ENCODE data around the gene ATP10B. TPM values are rescaled to one million over a fixed set of nuclear protein-coding genes. Genes with fewer than 3 reads are reported as not detected.

ATP10B gene
- total and polyA plus RNA-seq, 2 of the 8 experiments (the other 6 are each of a cell fraction or from before 2014, with no cell fraction given), result 0.06 to 0.11 TPM

- Histone ChIP-seq H2BK12ac (ENCODE audit: low read depth, low read length) (no peak overlapping the region), H3K79me1 (ENCODE audit: low read depth, low read length) (no peaks in the 10 kb centered on the region), H3K4me3 (ENCODE audit: extremely low read depth in 1 of 4, insufficient read depth in 2 of 4, low read depth in 3 of 4, low read length in 4 of 4) (no peak overlapping the region), H3K9ac (replicated peaks in 1 of 4; ENCODE audit: extremely low read depth in 1 of 4, low read depth in 3 of 4, low read length in 3 of 4) (no peak overlapping the region), H3K79me2 (ENCODE audit: control insufficient read depth in 1 of 2, insufficient read depth in 2 of 2, low read length in 2 of 2) (no peaks in the 10 kb centered on the region), H3K18ac (ENCODE audit: extremely low read depth, low read length) (no peak overlapping the region), H4K91ac (replicated peaks; ENCODE audit: insufficient read length, low read length) (no peak overlapping the region), H3K27me3 (replicated peaks in 1 of 4; ENCODE audit: control insufficient read depth in 3 of 4, extremely low read depth in 1 of 4, insufficient read depth in 3 of 4, low read length in 3 of 4) (no peaks in the 10 kb centered on the region), H4K20me1 (replicated peaks in 1 of 2; ENCODE audit: control insufficient read depth in 1 of 2, insufficient read depth in 2 of 2, low read length in 2 of 2) (no peaks in the 10 kb centered on the region), H3K14ac (ENCODE audit: insufficient read length) (no peak overlapping the region), H3K4me1 (replicated peaks in 1 of 4; ENCODE audit: control insufficient read depth in 3 of 4, insufficient read depth in 4 of 4, low read length in 3 of 4) (no peaks in the 10 kb centered on the region), H2BK5ac (ENCODE audit: low read depth, low read length) (no peak overlapping the region), H3K56ac (replicated peaks; ENCODE audit: insufficient read length, low read depth, low read length) (no peak overlapping the region), H3K4ac (replicated peaks; ENCODE audit: insufficient read length, low read depth, low read length) (no peak overlapping the region), H2AK5ac (ENCODE audit: low read depth, low read length) (no peak overlapping the region), H2BK20ac (ENCODE audit: low read length) (no peak overlapping the region), H2AFZ (ENCODE audit: low read length) (no peak overlapping the region), H4K8ac (ENCODE audit: extremely low read depth, insufficient read depth, low read length) (no peak overlapping the region), H2BK15ac (ENCODE audit: low read length) (no peak overlapping the region), H3K9me3 (ENCODE audit: insufficient read depth in 2 of 2, low read depth in 1 of 2, low read length in 1 of 2) (no peaks in the 10 kb centered on the region; a peak in 1 of 4 replicates), H3K23me2 (ENCODE audit: low read depth, low read length) (no peaks in the 10 kb centered on the region), H3K27ac (ENCODE audit: low read depth, low read length) (no peak overlapping the region), H3K4me2 (ENCODE audit: insufficient read depth in 1 of 2, low read depth in 2 of 2, low read length in 2 of 2) (no peak overlapping the region), H4K5ac (ENCODE audit: insufficient read length, low read depth, low read length) (no peak overlapping the region), H3K36me3 (ENCODE audit: control insufficient read depth in 2 of 4, insufficient read depth in 4 of 4, low read length in 3 of 4) (no peaks in the 10 kb centered on the region), H3K23ac (ENCODE audit: insufficient read length) (no peak overlapping the region), H2BK120ac (replicated peaks; ENCODE audit: low read depth, low read length) (no peak overlapping the region)
- WGBS, 2 experiments (ENCODE audit: extremely low coverage in 1 of 2, insufficient coverage in 1 of 2, insufficient read length in 1 of 2, insufficient replicate concordance in 2 of 2, low coverage in 1 of 2, low lambda C conversion rate in 2 of 2, missing lambda C conversion rate in 1 of 2), result 91% methylated on average over 5 of the region's 5 CpGs; no CpG with 5 or more reads in 1 of the 2 experiments
- POLR2A ChIA-PET (ENCODE audit: partially characterized antibody), result no interaction called here
- no peak for DNase-seq (ENCODE audit: low read depth in 1 of 2, low spot score in 2 of 2)
- no peak for FAIRE-seq
- CTCF ChIA-PET (ENCODE audit: partially characterized antibody), result interaction anchor here (0.6 to 1.2 kb wide), 6 partner anchors 10 to 775 kb away, joined by 3 to 5 read pairs (median 4); no protein-coding TSS in a partner anchor
- TF ChIP-seq ATF2 (IDR thresholded peaks at IDR 0.05; ENCODE audit: low read length) (no peak), MAFK (IDR thresholded peaks at IDR 0.05; ENCODE audit: low read depth, low read length) (no peak), SP2 (IDR thresholded peaks at IDR 0.05; ENCODE audit: low read length) (no peak), RAD21 (IDR thresholded peaks at IDR 0.05 in 1 of 2, conservative IDR thresholded peaks at IDR 0.05 in 1 of 2; ENCODE audit: low read depth in 2 of 2, low read length in 2 of 2) (no peak), CTCF (IDR thresholded peaks at IDR 0.05; ENCODE audit: control extremely low read depth in 1 of 3, insufficient read depth in 1 of 3, low read depth in 1 of 3, low read length in 3 of 3) (no peak), RFX5 (IDR thresholded peaks at IDR 0.05; ENCODE audit: borderline replicate concordance, low read depth, low read length) (no peak), JUN (IDR thresholded peaks at IDR 0.05; ENCODE audit: low read depth, low read length) (no peak), TAF1 (IDR thresholded peaks at IDR 0.05; ENCODE audit: low read depth, low read length) (no peak)
Measured at GRCh38 chr5:160703547-160704189, 148.3 kb downstream of the ATP10B start.

Measured in H1 (cell line).